HepG2 (cell line): Measurements from ENCODE around the gene VAC14. TPM values are rescaled to one million over a fixed set of nuclear protein-coding genes. Genes with fewer than 3 reads are reported as not detected.

ENCODE experiments used
- HNF4G ChIP-seq, 2 experiments: sonication (generic) in 1 of 2; formaldehyde crosslinking in 1 of 2; IDR thresholded peaks; 2 replicates each; pipeline versions ENCODE4 v1.4.0 to v1.6.1; 2011 to 2020; ENCODE audit warnings: borderline replicate concordance in 2 of 2, low read depth in 2 of 2, mild to moderate bottlenecking in 2 of 2, low read length in 1 of 2, missing genetic modification reagents in 1 of 2, moderate library complexity in 1 of 2
- IKZF4 ChIP-seq: sonication (generic); formaldehyde crosslinking; IDR thresholded peaks from 2 replicates; pipeline ENCODE4 v1.5.1; 2020; ENCODE audit warnings: borderline replicate concordance, mild to moderate bottlenecking, low read depth, missing genetic modification reagents; ENCODE audit errors: not compliant biosample characterization
- JARID2 ChIP-seq: sonication (generic); formaldehyde crosslinking; IDR thresholded peaks from 2 replicates; pipeline ENCODE4 v1.8.1; 2023; ENCODE audit warnings: missing genetic modification reagents, inconsistent platforms; ENCODE audit not compliant: insufficient replicate concordance
- MLLT10 ChIP-seq: sonication (generic); formaldehyde crosslinking; IDR thresholded peaks from 2 replicates; pipeline ENCODE4 v1.4.0; 2020; ENCODE audit warnings: missing genetic modification reagents
- RBFOX2 ChIP-seq: fragments of 200-400 bp; formaldehyde crosslinking; IDR thresholded peaks from 2 replicates; pipeline ENCODE4 v1.6.1; 2017; ENCODE audit warnings: low read depth, mild to moderate bottlenecking, low read length
- SALL2 ChIP-seq: sonication (generic); formaldehyde crosslinking; IDR thresholded peaks from 2 replicates; pipeline ENCODE4 v1.8.1; 2023; ENCODE audit warnings: mild to moderate bottlenecking, missing genetic modification reagents, inconsistent platforms
- TAF1 ChIP-seq: sonication (generic); formaldehyde crosslinking; IDR thresholded peaks from 2 replicates; pipeline ENCODE4 v1.4.0; 2020; ENCODE audit warnings: missing genetic modification reagents
- TERF1 ChIP-seq: sonication (generic); formaldehyde crosslinking; IDR thresholded peaks from 2 replicates; pipeline ENCODE4 v1.8.0; 2022; ENCODE audit warnings: mild to moderate bottlenecking, missing genetic modification reagents, moderate library complexity
- ZNF343 ChIP-seq: sonication (generic); formaldehyde crosslinking; IDR thresholded peaks from 2 replicates; pipeline ENCODE4 v1.4.0; 2020; ENCODE audit warnings: mild to moderate bottlenecking, missing genetic modification reagents
- polyA plus RNA-seq, 8 experiments: library from polyadenylated mRNA; depleted of rRNA in 3 of 8; stranded (reverse) in 7 of 8; unstranded in 1 of 8; fragments of >200 nt; fragmentation: Illumina TruSeq in 4 of 8; extraction: Trizol in 4 of 8; gene quantifications; 2 replicates each; pipeline versions ENCODE4 v1.2.1 to v1.2.3, GENCODE V29; 2011 to 2016; ENCODE audit warnings: low read depth in 4 of 8, missing spikeins in 1 of 8, mixed read lengths in 1 of 8; ENCODE audit not compliant: insufficient read depth in 1 of 8
- total RNA-seq, 5 experiments: library from RNA; depleted of rRNA; stranded (reverse); fragments of >200 nt; fragmentation: Illumina TruSeq; extraction: Trizol; gene quantifications; 2 replicates each; pipeline ENCODE4 v1.2.3, GENCODE V29; 2016; ENCODE audit warnings: low read depth in 1 of 5
- TF ChIP-seq, protein P1 (sequence below), 2 experiments: sonication (generic) in 1 of 2; formaldehyde crosslinking in 1 of 2; IDR thresholded peaks; 2 replicates each; pipeline versions ENCODE4 v1.4.0 to v1.6.1; 2016 to 2020; ENCODE audit warnings: borderline replicate concordance in 1 of 2, low read depth in 1 of 2, mild to moderate bottlenecking in 1 of 2, missing genetic modification reagents in 1 of 2
- TF ChIP-seq, protein P2 (sequence below): sonication (generic); formaldehyde crosslinking; IDR thresholded peaks from 2 replicates; pipeline ENCODE4 v1.4.0; 2020; ENCODE audit warnings: mild to moderate bottlenecking, missing genetic modification reagents
- TF ChIP-seq, protein P3 (sequence below): sonication (generic); formaldehyde crosslinking; IDR thresholded peaks from 2 replicates; pipeline ENCODE4 v1.4.0; 2020; ENCODE audit warnings: mild to moderate bottlenecking, missing genetic modification reagents

VAC14 gene
- total and polyA plus RNA-seq, 2 of the 13 experiments (the other 11 are each of a cell fraction or from before 2014, with no cell fraction given) = 23.5 to 24.6 TPM

DNA sequence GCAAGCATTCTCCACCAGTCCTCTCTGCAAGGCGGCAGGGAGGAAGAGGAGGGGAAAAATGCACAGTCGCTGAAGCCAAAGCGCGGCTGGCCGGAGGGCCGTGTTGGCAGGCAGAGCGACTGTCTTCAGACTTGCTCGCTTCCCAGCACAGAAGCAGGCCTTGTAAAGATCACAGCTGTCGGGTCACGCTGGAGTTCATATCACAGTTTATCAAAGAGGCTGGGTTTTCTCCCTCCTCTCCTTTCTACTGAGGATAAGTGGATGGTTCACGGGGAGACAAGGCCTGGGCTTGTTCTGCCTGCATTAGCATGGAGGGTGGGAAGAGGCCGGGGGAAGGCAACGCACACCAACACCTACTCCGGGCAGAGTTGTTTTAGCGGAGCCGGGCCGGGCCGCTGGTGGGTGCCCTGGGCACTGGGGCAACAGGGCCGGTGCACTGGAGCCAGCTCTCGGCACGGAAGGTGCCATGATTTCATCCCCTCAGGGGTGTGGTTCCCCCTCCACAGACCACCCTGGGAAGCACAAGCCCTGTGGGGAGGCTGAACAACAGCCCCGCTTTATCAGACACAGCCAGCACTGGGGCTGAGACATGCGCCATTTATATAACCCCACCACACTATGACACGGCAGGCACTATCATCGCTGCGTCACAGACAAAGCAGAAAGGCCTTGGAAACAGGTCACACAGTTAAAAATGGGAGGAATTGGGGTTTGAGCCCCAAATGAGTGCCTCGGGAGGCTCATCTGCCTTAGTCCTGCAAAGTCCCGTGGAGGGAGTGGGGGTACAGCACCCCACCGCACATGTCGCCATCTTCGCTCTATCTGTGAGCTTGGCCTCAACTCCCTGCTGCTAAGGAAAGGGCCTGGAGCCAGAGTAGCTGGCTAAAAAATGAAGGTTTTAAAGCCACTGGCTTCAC is 74.8 kb downstream of the VAC14 start (continued):
- TF ChIP-seq, protein P1, sequence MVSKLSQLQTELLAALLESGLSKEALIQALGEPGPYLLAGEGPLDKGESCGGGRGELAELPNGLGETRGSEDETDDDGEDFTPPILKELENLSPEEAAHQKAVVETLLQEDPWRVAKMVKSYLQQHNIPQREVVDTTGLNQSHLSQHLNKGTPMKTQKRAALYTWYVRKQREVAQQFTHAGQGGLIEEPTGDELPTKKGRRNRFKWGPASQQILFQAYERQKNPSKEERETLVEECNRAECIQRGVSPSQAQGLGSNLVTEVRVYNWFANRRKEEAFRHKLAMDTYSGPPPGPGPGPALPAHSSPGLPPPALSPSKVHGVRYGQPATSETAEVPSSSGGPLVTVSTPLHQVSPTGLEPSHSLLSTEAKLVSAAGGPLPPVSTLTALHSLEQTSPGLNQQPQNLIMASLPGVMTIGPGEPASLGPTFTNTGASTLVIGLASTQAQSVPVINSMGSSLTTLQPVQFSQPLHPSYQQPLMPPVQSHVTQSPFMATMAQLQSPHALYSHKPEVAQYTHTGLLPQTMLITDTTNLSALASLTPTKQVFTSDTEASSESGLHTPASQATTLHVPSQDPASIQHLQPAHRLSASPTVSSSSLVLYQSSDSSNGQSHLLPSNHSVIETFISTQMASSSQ (IDR thresholded peaks at IDR 0.05; ENCODE audit: low read depth) = no peak
- TF ChIP-seq, protein P1 (CRISPR knock-in tag; IDR thresholded peaks at IDR 0.05; ENCODE audit: borderline replicate concordance) = no peak
- TF ChIP-seq JARID2 (CRISPR knock-in tag) (no peak), MLLT10 (CRISPR knock-in tag) (no peak), TAF1 (CRISPR knock-in tag) (peak; percentile 41; the same call in 1 of the 2 replicates), TERF1 (no peak), SALL2 (CRISPR knock-in tag) (peak; percentile 59; the same call in 1 of the 2 replicates), HNF4G (IDR thresholded peaks at IDR 0.05; ENCODE audit: borderline replicate concordance, low read depth, low read length) (no peak), HNF4G (CRISPR knock-in tag; IDR thresholded peaks at IDR 0.05; ENCODE audit: borderline replicate concordance, low read depth) (peak; percentile 2; the same call in 1 of the 2 replicates), RBFOX2 (peak; percentile 83), ZNF343 (CRISPR knock-in tag) (no peak), IKZF4 (CRISPR knock-in tag) (peak; percentile 7)
- TF ChIP-seq, protein P2, sequence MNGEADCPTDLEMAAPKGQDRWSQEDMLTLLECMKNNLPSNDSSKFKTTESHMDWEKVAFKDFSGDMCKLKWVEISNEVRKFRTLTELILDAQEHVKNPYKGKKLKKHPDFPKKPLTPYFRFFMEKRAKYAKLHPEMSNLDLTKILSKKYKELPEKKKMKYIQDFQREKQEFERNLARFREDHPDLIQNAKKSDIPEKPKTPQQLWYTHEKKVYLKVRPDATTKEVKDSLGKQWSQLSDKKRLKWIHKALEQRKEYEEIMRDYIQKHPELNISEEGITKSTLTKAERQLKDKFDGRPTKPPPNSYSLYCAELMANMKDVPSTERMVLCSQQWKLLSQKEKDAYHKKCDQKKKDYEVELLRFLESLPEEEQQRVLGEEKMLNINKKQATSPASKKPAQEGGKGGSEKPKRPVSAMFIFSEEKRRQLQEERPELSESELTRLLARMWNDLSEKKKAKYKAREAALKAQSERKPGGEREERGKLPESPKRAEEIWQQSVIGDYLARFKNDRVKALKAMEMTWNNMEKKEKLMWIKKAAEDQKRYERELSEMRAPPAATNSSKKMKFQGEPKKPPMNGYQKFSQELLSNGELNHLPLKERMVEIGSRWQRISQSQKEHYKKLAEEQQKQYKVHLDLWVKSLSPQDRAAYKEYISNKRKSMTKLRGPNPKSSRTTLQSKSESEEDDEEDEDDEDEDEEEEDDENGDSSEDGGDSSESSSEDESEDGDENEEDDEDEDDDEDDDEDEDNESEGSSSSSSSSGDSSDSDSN (CRISPR knock-in tag) = no peak; the same call in 1 of the 2 replicates
- TF ChIP-seq, protein P3, sequence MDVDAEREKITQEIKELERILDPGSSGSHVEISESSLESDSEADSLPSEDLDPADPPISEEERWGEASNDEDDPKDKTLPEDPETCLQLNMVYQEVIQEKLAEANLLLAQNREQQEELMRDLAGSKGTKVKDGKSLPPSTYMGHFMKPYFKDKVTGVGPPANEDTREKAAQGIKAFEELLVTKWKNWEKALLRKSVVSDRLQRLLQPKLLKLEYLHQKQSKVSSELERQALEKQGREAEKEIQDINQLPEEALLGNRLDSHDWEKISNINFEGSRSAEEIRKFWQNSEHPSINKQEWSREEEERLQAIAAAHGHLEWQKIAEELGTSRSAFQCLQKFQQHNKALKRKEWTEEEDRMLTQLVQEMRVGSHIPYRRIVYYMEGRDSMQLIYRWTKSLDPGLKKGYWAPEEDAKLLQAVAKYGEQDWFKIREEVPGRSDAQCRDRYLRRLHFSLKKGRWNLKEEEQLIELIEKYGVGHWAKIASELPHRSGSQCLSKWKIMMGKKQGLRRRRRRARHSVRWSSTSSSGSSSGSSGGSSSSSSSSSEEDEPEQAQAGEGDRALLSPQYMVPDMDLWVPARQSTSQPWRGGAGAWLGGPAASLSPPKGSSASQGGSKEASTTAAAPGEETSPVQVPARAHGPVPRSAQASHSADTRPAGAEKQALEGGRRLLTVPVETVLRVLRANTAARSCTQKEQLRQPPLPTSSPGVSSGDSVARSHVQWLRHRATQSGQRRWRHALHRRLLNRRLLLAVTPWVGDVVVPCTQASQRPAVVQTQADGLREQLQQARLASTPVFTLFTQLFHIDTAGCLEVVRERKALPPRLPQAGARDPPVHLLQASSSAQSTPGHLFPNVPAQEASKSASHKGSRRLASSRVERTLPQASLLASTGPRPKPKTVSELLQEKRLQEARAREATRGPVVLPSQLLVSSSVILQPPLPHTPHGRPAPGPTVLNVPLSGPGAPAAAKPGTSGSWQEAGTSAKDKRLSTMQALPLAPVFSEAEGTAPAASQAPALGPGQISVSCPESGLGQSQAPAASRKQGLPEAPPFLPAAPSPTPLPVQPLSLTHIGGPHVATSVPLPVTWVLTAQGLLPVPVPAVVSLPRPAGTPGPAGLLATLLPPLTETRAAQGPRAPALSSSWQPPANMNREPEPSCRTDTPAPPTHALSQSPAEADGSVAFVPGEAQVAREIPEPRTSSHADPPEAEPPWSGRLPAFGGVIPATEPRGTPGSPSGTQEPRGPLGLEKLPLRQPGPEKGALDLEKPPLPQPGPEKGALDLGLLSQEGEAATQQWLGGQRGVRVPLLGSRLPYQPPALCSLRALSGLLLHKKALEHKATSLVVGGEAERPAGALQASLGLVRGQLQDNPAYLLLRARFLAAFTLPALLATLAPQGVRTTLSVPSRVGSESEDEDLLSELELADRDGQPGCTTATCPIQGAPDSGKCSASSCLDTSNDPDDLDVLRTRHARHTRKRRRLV = no peak
